Peyer's patch (tissue), 4 donors: ENCODE measurements around the gene LMNTD1.

Experiments
- POLR2A ChIP-seq, 2 donors: fragments of 450-650 bp; IDR thresholded peaks; one replicate each; pipeline ENCODE4 v1.5.1; 2017; ENCODE audit warnings: antibody characterized with exemption in 2 of 2, mild to moderate bottlenecking in 2 of 2, moderate library complexity in 2 of 2
- TF ChIP-seq, protein P1 (sequence below), 6 experiments: fragments of 450-650 bp in 4 of 6; fragments of 200-600 bp in 2 of 6; sonication (generic) in 1 of 6; IDR thresholded peaks; one replicate each; pipeline ENCODE4 v1.5.1; 2017 to 2019; ENCODE audit warnings: antibody characterized with exemption in 6 of 6, mild to moderate bottlenecking in 3 of 6, moderate library complexity in 1 of 6

DNA sequence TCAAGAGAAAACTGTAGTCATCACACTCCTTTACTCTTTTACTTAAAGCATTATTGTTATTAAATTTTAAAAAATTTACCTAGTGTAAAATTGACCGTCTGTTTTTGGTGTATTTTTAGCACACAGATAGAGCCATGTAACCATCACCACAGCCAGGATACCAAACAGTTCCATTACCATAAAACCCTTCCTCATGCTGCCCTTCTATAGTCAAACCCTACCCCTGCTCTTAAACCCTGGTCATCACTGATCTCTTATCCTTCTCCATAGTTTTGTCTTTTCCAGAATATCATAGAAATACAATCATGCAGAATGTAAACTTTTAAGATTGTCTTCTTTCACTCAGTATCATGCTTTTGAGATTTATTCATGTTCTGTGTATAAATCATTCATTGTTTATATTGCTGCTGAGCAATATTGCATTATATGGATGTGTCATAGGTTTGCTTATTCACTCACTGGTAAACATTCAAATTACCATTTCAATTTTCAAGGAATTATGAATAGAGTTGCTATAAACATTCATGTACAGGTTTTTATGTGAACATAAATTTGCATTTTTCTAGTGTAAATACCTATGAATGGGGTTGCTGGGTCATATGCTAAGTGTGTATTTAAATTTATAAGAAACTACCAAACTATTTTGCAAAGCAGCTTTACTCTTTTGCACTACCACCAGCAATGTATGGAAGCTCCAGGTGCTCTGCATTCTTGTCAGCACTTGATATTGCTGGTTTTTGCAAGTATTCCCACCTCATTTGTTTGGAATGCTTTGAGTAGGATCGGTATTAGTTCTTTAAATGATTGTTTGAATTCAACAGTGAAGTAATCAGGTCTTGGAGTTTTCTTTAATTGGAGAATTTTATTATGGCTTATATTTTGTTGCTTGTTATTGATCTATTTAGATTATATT lies 125.5 kb downstream of the LMNTD1 start:
- TF ChIP-seq POLR2A (IDR thresholded peaks at IDR 0.05) = no peak
- TF ChIP-seq, protein P1, sequence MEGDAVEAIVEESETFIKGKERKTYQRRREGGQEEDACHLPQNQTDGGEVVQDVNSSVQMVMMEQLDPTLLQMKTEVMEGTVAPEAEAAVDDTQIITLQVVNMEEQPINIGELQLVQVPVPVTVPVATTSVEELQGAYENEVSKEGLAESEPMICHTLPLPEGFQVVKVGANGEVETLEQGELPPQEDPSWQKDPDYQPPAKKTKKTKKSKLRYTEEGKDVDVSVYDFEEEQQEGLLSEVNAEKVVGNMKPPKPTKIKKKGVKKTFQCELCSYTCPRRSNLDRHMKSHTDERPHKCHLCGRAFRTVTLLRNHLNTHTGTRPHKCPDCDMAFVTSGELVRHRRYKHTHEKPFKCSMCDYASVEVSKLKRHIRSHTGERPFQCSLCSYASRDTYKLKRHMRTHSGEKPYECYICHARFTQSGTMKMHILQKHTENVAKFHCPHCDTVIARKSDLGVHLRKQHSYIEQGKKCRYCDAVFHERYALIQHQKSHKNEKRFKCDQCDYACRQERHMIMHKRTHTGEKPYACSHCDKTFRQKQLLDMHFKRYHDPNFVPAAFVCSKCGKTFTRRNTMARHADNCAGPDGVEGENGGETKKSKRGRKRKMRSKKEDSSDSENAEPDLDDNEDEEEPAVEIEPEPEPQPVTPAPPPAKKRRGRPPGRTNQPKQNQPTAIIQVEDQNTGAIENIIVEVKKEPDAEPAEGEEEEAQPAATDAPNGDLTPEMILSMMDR (IDR thresholded peaks at IDR 0.05) = no peak
